DOHH2 (cell line): Measurements from ENCODE around the gene CHCHD3.

ENCODE experiments used
- CTCF ChIP-seq: fragments of 200-600 bp; sonication (generic); IDR thresholded peaks from one replicate; pipeline ENCODE4 v1.5.1; 2014; ENCODE audit warnings: antibody characterized with exemption, mild to moderate bottlenecking, low read depth, low read length; ENCODE audit not compliant: poor library complexity, severe bottlenecking
- EZH2phosphoT487 ChIP-seq: fragments of 200-600 bp; sonication (generic); IDR thresholded peaks from 2 replicates; pipeline ENCODE4 v1.6.1; 2017; ENCODE audit warnings: borderline replicate concordance, mild to moderate bottlenecking, antibody characterized with exemption, low read length, moderate library complexity, mixed read lengths

GRCh38 chr7:132998763-132999162 lies 83.1 kb downstream of the CHCHD3 start:
- no peak for TF ChIP-seq CTCF
- no peak for TF ChIP-seq EZH2phosphoT487
